T-helper 2 cell treated with Interferon-gamma antibody and Interleukin-4, amounts not matched to agents 100 ng/mL and 5 ng/mL, for 36 hours (primary cell): ENCODE results near the gene PRXL2B. TPM values are rescaled to one million over a fixed set of nuclear protein-coding genes. Genes with fewer than 3 reads are reported as not detected.
"Not testable (repeated sequence)": the region's sequence is repeated elsewhere in the genome, so short reads cannot be mapped to it uniquely, and the experiment has no call there.

Source experiments
- intact Hi-C: fragments of 100-400 bp; cut with micrococcal nuclease; formaldehyde crosslinking; loops from one replicate; pipeline ENCODE4 v1.15.1; 2023
- total RNA-seq: library from RNA; stranded (reverse); gene quantifications from 2 replicates; pipeline ENCODE4 v1.2.3, GENCODE V29; 2022

PRXL2B gene
- total RNA-seq, result 22.5 and 23.5 TPM in 2 replicates

GRCh38 chr1:2586154-2587070 is at the start of gene PRXL2B:
TSS of gene PRXL2B (plus strand) at chr1:2586777. CDS start at chr1:2586886, 109 bp downstream.
- intact Hi-C loops, result loop anchor here (1.0 to 5.0 kb wide), 9 partner anchors 31 to 668 kb away; partner anchors contain the start of genes MORN1, PANK4, PEX10 and RER1

GRCh38 chr1:2537784-2538115 is 48.8 kb upstream of the PRXL2B start:
- intact Hi-C loops, result no loop called here

DNA sequence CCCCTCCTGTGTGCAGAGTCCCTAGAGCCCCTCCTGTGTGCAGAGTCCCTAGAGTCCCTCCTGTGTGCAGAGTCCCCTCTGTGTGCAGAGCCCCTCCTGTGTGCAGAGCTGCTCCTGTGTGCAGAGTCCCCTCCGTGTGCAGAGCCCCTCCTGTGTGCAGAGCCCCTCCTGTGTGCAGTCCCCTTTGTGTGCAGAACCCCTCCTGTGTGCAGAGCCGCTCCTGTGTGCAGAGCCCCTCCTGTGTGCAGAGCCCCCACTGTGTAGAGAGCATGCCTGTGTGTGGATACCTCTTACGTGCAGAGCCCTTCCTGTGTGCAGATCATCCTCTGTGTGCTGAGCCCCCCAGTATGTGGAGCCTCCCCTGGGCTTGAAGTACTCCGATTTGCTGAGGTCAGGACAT is 48.2 kb upstream of the PRXL2B start:
- intact Hi-C loops, result no loop called here

DNA sequence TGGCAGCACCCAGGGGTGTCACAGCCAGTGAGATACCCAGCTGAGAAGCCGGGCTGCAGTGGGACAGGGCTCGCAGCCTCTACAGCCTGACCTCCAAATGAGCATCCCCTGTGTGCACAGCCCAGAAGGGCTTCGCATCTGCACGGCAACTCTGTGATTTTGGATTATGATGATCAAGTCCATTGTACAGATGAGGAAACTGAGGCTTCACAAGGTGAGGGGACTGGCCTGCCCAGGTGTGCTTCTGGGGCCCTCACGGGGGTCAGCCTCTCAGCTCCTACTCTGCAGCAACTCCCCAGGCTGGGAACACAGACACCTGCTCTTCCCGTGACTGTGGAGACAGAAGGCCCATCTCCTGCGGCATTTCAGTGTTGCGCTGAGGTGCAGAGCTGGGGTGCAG is 47.7 kb upstream of the PRXL2B start:
- intact Hi-C loops, result no loop called here

- intact Hi-C loops, result no loop called here
Observed at GRCh38 chr1:2539312-2539907, 47.2 kb upstream of the PRXL2B start.

GRCh38 chr1:2540816-2541492 is 45.6 kb upstream of the PRXL2B start:
- intact Hi-C loops, result no loop called here

GRCh38 chr1:2541619-2542245 is 44.8 kb upstream of the PRXL2B start:
- intact Hi-C loops, result no loop called here

GRCh38 chr1:2542246-2542915 is 44.2 kb upstream of the PRXL2B start:
- intact Hi-C loops, result no loop called here

- intact Hi-C loops, result no loop called here
Observed at GRCh38 chr1:2543543-2544092, 43.0 kb upstream of the PRXL2B start.

DNA sequence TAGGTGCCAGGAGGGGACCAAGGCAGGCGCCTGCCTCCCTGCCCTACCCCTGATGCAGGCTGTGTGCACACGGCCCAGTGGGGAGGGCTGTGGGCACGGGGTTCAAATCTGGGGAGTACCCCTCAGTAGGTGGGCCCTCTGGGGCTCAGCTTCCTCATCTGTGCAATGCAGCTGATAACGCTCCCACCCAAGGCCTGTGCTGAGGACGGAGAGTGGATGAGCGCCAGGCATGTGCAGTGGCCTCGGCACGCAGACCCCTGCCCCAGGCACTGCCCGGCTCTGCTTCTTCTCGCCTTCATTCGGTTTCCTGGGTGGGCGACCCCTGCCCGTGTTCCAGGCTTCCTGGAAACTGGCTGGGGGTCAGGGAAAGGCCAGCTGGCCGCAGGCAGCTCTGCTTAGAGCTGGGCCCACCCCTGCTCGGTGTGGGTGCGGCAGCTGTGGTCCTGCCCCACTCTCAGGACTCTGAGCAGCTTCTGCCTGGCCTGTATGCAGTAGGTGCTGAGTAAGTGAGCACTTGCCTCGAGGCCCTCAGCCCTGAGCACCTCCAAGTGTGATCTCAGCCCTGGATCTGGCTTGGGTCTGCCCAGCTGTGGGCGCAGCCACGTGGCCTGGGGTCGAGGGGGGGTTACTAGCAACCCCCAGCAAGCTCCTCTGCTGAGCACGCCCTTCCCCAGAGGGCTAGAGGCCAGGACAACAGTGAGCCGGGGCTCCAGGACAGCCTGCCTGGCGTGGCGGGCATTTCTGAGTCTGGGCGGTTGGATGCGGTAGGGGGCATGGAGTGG is 42.3 kb upstream of the PRXL2B start:
- intact Hi-C loops, result no loop called here

- intact Hi-C loops, result no loop called here
Observed at GRCh38 chr1:2544875-2545640, 41.5 kb upstream of the PRXL2B start.

DNA sequence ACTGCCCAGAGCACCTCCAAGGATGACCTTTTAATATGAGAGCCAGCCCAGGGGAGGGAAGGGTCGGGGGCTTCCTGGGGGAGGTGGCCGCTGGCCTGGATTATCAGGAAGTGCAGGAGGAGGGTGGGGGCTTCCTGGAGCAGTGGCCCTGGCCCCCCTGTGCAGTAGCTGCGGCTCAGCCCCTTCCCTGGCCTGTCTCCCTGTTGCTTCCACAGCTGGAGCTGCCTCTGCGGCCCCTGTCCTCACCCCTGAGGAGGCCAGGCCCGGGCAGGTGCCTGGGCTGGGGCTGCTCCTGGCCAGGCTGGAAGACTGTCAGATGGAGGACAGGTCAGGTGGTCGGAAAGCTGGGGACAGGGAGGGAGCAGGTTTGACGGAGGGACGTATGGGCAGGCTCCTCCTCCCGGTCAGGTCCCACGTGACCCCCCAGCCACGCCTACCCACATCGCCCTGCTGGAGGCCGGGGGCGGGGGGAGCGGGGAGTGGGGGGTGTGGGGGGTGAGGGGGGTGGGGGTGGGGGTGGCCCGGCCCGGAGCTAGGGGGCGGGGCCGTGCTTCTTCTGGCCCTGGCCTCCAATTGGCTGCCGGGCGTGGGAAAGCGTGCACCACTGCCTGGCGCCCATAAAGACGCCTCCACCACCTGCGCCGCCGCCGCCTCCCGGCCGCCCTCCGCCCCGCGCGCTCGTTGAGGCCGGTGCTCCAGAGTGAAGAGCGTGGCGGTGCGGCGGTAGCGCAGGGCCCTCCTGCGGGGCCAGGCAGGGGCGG is 40.6 kb upstream of the PRXL2B start:
- intact Hi-C loops, result loop anchor here (2.0 kb wide), 2 partner anchors 341 to 351 kb away; partner anchors contain the start of gene FAAP20

DNA sequence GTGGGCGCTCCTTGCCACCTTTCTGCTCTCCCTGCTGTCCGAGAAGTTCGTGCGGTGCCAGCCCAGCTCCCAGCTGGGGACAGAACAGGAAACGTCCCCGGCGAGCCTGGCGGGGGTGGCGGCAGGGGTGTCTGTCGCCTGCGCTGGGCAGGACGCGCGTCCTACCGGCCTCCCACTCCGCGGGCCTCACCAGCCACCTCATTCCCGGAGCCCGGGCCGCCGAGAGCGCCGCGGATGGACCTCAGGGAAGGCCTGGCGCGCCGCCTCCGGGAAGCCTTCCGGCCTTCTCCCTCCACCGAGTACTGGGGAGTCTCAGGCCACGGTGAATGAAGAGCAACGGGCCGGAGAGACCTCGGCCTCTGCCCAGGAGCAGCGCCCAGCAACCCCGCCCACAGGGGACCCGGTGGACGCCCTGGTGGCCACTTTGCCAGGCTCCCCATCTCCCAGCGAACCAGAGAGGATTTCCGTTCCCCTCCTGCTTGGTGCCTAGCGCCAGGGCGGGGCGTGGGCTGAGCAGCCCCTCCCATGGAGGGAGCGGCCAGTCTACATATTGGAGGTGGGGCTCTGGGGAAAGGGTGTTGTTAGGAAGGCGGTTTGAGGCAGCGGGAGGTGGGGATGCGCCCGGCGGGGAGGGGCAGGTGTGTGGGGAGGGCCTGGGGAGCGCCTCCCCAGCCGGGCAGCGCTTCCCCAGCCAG is 39.9 kb upstream of the PRXL2B start:
- intact Hi-C loops, result loop anchor here (1.0 to 2.0 kb wide), 3 partner anchors 20 to 352 kb away; partner anchors contain the start of genes FAAP20 and PANK4

DNA sequence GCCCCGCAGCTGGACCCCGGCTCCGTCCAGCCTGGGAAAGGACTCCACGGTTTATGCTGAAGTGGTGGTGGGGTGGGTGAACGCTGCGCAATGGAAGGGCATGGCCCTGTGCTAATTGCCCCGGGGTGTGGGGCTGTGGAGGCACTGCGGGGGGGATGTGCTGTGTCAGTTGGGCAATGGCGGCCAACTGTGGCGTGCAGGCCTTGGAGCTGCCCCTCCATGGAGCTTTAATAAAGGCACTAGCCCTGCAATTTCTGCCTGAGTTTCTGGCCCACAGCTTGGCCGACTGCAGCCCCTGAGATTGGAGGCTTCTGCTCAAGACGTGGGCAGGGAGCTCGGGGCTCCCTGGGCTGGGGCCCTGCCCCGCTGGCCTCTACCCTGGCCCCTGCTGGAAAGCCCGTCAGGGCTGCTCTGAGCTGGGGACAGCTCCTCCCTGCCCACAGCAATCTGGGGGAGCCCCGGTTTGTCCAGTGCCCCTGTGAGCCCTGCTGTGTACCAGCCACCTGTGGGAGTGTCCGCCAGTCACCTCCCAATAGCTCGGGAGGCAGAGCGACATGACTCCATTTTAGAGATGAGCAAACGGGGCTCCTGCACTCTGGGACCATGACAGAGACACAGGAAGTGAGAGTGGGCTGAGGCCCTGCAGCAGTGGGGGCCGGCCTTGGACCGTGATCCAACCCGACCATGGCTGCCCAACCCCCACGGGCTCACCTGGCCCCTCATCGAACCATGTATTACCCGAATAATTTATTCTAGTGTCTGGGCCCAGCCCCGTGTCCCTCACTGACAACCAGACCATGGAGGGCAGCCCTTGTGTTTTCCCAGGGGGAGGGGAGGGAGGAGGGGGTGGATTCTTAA is 39.1 kb upstream of the PRXL2B start:
- intact Hi-C loops, result loop anchor here (1.0 to 2.0 kb wide), 5 partner anchors 9 to 353 kb away; partner anchors contain the start of genes FAAP20, PANK4, PRXL2B and TNFRSF14

- intact Hi-C loops, result loop anchor here (1.0 kb wide), 2 partner anchors 8 to 38 kb away; partner anchors contain the start of genes PRXL2B and TNFRSF14
Observed at GRCh38 chr1:2548068-2548589, 38.4 kb upstream of the PRXL2B start.

- intact Hi-C loops, result not testable (repeated sequence)
Observed at GRCh38 chr1:2549367-2550029, 37.1 kb upstream of the PRXL2B start.
